ENCODE measurements around the gene PTPRZ1. TPM values are rescaled to one million over a fixed set of nuclear protein-coding genes. Genes with fewer than 3 reads are reported as not detected.

PTPRZ1 gene
- total RNA-seq, 1 experiment from 2014 or later: 0.37 TPM

- Histone ChIP-seq H3K4me1 (replicated peaks; ENCODE audit: insufficient read depth) (no peaks in the 10 kb centered on the region), H3K27me3 (ENCODE audit: insufficient read depth, low read depth) (no peaks in the 10 kb centered on the region), H3F3A (ENCODE audit: insufficient read depth, low read depth) (no peaks in the 10 kb centered on the region), H3K9me3 (ENCODE audit: insufficient read depth, low read depth) (no peaks in the 10 kb centered on the region), H3K36me3 (ENCODE audit: low read depth) (no peaks in the 10 kb centered on the region), H2AFZ (no peak overlapping the region), H3K4me3 (no peak overlapping the region), H4K20me1 (ENCODE audit: insufficient read depth) (no peaks in the 10 kb centered on the region), H3K27ac (no peak overlapping the region), H3K79me2 (ENCODE audit: low read depth) (no peaks in the 10 kb centered on the region), H3K4me2 (no peak overlapping the region), H3K9me2 (ENCODE audit: insufficient read depth) (peaks cover 5% of the 10 kb centered on the region; the same call in 1 of the 2 replicates)
- no peak for DNase-seq
- CTCF ChIA-PET: no interaction called here
- intact Hi-C loops (cut with micrococcal nuclease; ENCODE audit: unreplicated experiment): no loop called here
- TF ChIP-seq CTCF (conservative IDR thresholded peaks at IDR 0.05) (no peak), EZH2 (IDR thresholded peaks at IDR 0.05; ENCODE audit: low read depth) (no peak)
- BruUV-seq (replicated peaks): no TSS peak
- POLR2A ChIA-PET (ENCODE audit: unreplicated experiment): no interaction called here
These were observed 154.1 kb downstream of the PTPRZ1 start for GRCh38 chr7:122027058-122027457.

- no peak overlapping the region for H2AFZ ChIP-seq
- no peaks in the 10 kb centered on the region for H3K36me3 ChIP-seq (ENCODE audit: low read depth)
- H3K4me1 ChIP-seq (replicated peaks; ENCODE audit: insufficient read depth): 0 out of 2 replicates have a peak, but pooled peaks cover under 1% of the 10 kb centered on the region
- H3K9me2 ChIP-seq (ENCODE audit: insufficient read depth): peaks cover 5% of the 10 kb centered on the region; the same call in 1 of the 2 replicates
- H3K4me2 ChIP-seq: no peak overlapping the region
- ChIA-PET POLR2A (ENCODE audit: unreplicated experiment) (no interaction called here), CTCF (no interaction called here)
- no peak for TF ChIP-seq EZH2 (IDR thresholded peaks at IDR 0.05; ENCODE audit: low read depth)
- TF ChIP-seq CTCF (conservative IDR thresholded peaks at IDR 0.05): no peak
- DNase-seq: no peak
- intact Hi-C loops (cut with micrococcal nuclease; ENCODE audit: unreplicated experiment): no loop called here
- H3K27me3 ChIP-seq (ENCODE audit: insufficient read depth, low read depth): no peaks in the 10 kb centered on the region
- no peaks in the 10 kb centered on the region for H3F3A ChIP-seq (ENCODE audit: insufficient read depth, low read depth)
- no TSS peak for BruUV-seq (replicated peaks)
- no peaks in the 10 kb centered on the region for H3K9me3 ChIP-seq (ENCODE audit: insufficient read depth, low read depth)
- no peak overlapping the region for H3K27ac ChIP-seq
- H3K4me3 ChIP-seq: no peak overlapping the region
- no peaks in the 10 kb centered on the region for H4K20me1 ChIP-seq (ENCODE audit: insufficient read depth)
- H3K79me2 ChIP-seq (ENCODE audit: low read depth): no peaks in the 10 kb centered on the region
These were observed 160.7 kb downstream of the PTPRZ1 start for GRCh38 chr7:122033641-122034040.

- no peaks in the 10 kb centered on the region for H3K36me3 ChIP-seq (ENCODE audit: low read depth)
- POLR2A ChIA-PET (ENCODE audit: unreplicated experiment): interaction anchor here (0.6 kb wide), 1 partner anchor 13 kb away, joined by 3 read pairs; no protein-coding TSS in a partner anchor
- TF ChIP-seq EZH2 (IDR thresholded peaks at IDR 0.05; ENCODE audit: low read depth): no peak
- no peak for TF ChIP-seq CTCF (conservative IDR thresholded peaks at IDR 0.05)
- H3K9me2 ChIP-seq (ENCODE audit: insufficient read depth): no peaks in the 10 kb centered on the region
- H3F3A ChIP-seq (ENCODE audit: insufficient read depth, low read depth): no peaks in the 10 kb centered on the region; the same call in 1 of the 2 replicates
- no peaks in the 10 kb centered on the region for H3K9me3 ChIP-seq (ENCODE audit: insufficient read depth, low read depth)
- H3K4me3 ChIP-seq: no peak overlapping the region
- no peak overlapping the region for H3K27ac ChIP-seq
- H3K4me1 ChIP-seq (replicated peaks; ENCODE audit: insufficient read depth): peaks cover 12% of the 10 kb centered on the region; the same call in 1 of the 2 replicates
- intact Hi-C loops (cut with micrococcal nuclease; ENCODE audit: unreplicated experiment): no loop called here
- H3K4me2 ChIP-seq: no peak overlapping the region
- H2AFZ ChIP-seq: no peak overlapping the region
- H4K20me1 ChIP-seq (ENCODE audit: insufficient read depth): no peaks in the 10 kb centered on the region
- BruUV-seq (replicated peaks): no TSS peak
- CTCF ChIA-PET: no interaction called here
- no peaks in the 10 kb centered on the region for H3K79me2 ChIP-seq (ENCODE audit: low read depth)
- DNase-seq: no peak
- no peaks in the 10 kb centered on the region for H3K27me3 ChIP-seq (ENCODE audit: insufficient read depth, low read depth)
These were observed 162.9 kb downstream of the PTPRZ1 start for GRCh38 chr7:122035876-122036275.
